Ramos (cell line): ENCODE measurements around the gene SAMM50.
"Not testable (repeated sequence)": the region's sequence is repeated elsewhere in the genome, so short reads cannot be mapped to it uniquely, and the experiment has no call there.

Source experiments
- in situ Hi-C: fragments of 300-500 bp; cut with MboI; formaldehyde crosslinking; loops from one replicate; pipeline ENCODE4 v1.14.3; 2022; ENCODE audit warnings: low sequenced_read_pairs; ENCODE audit not compliant: unreplicated experiment

SAMM50 gene

GRCh38 chr22:43996170-43996980, 41.1 kb downstream of the SAMM50 start:
- in situ Hi-C loops = loop anchor here (10.0 kb wide), 1 partner anchor 628 kb away; no protein-coding TSS in a partner anchor

GRCh38 chr22:43996981-43997265, 41.7 kb downstream of the SAMM50 start:
- in situ Hi-C loops = loop anchor here (10.0 kb wide), 1 partner anchor 628 kb away; no protein-coding TSS in a partner anchor

- in situ Hi-C loops = loop anchor here (10.0 kb wide), 1 partner anchor 626 kb away; no protein-coding TSS in a partner anchor
Measured at GRCh38 chr22:43998679-43999264, 43.5 kb downstream of the SAMM50 start.

GRCh38 chr22:43999378-43999777, 44.1 kb downstream of the SAMM50 start:
- in situ Hi-C loops = loop anchor here (10.0 kb wide), 1 partner anchor 625 kb away; no protein-coding TSS in a partner anchor

GRCh38 chr22:44000123-44000522, 44.9 kb downstream of the SAMM50 start:
- in situ Hi-C loops = no loop called here

- in situ Hi-C loops = no loop called here
Measured at GRCh38 chr22:44001521-44001920, 46.3 kb downstream of the SAMM50 start.

- in situ Hi-C loops = no loop called here
Measured at GRCh38 chr22:44002324-44002723, 47.1 kb downstream of the SAMM50 start.

- in situ Hi-C loops = no loop called here
Measured at GRCh38 chr22:44002997-44003396, 47.8 kb downstream of the SAMM50 start.

GRCh38 chr22:44003405-44004103, 48.3 kb downstream of the SAMM50 start:
- in situ Hi-C loops = no loop called here

- in situ Hi-C loops = no loop called here
Measured at GRCh38 chr22:44004104-44004460, 48.8 kb downstream of the SAMM50 start.

GRCh38 chr22:44005524-44005923, 50.3 kb downstream of the SAMM50 start:
- in situ Hi-C loops = no loop called here

GRCh38 chr22:44012162-44012561, 56.9 kb downstream of the SAMM50 start:
- in situ Hi-C loops = no loop called here

- in situ Hi-C loops = no loop called here
Measured at GRCh38 chr22:44012591-44012990, 57.3 kb downstream of the SAMM50 start.

GRCh38 chr22:44014241-44014640, 59.0 kb downstream of the SAMM50 start:
- in situ Hi-C loops = no loop called here

- in situ Hi-C loops = not testable (repeated sequence)
Measured at GRCh38 chr22:44016586-44016985, 61.3 kb downstream of the SAMM50 start.

GRCh38 chr22:44018594-44018993, 63.4 kb downstream of the SAMM50 start:
- in situ Hi-C loops = no loop called here

GRCh38 chr22:44019416-44019815, 64.2 kb downstream of the SAMM50 start:
- in situ Hi-C loops = no loop called here

- in situ Hi-C loops = no loop called here
Measured at GRCh38 chr22:44019846-44020245, 64.6 kb downstream of the SAMM50 start.

GRCh38 chr22:44020981-44021380, 65.7 kb downstream of the SAMM50 start:
- in situ Hi-C loops = no loop called here

GRCh38 chr22:44023404-44024287, 68.4 kb downstream of the SAMM50 start:
- in situ Hi-C loops = no loop called here
